Calu3 (cell line): ENCODE measurements around the gene TMEM269. TPM values are rescaled to one million over a fixed set of nuclear protein-coding genes. Genes with fewer than 3 reads are reported as not detected.

Experiments used
- BruUV-seq: library from RNA; stranded (reverse); fragments of 400-500 nt; replicated peaks from 2 replicates; lab custom pipeline; 2021; lab: Mats Ljungman, UMichigan
- CTCF ChIA-PET: fragments of 300-600 bp; sonication (Branson Sonifier 250); formaldehyde crosslinking; loops from one replicate; lab custom pipeline; 2022; ENCODE audit warnings: antibody characterized with exemption; lab: Charles Lee
- DNase-seq: peaks from one replicate; pipeline ENCODE4 v3.0.0; 2022
- H3K27ac Mint-ChIP-seq: one replicate; pipeline ENCODE4 v1.8.0; 2022; ENCODE audit warnings: mixed read lengths; ENCODE audit not compliant: unreplicated experiment
- H3K27me3 Mint-ChIP-seq: one replicate; pipeline ENCODE4 v1.8.0; 2022; ENCODE audit warnings: mixed read lengths; ENCODE audit not compliant: unreplicated experiment
- H3K36me3 Mint-ChIP-seq: one replicate; pipeline ENCODE4 v1.8.0; 2022; ENCODE audit warnings: mild to moderate bottlenecking, moderate library complexity, mixed read lengths; ENCODE audit not compliant: insufficient read depth, unreplicated experiment
- H3K4me1 Mint-ChIP-seq: one replicate; pipeline ENCODE4 v1.8.0; 2022; ENCODE audit warnings: mild to moderate bottlenecking, low read depth, mixed read lengths; ENCODE audit not compliant: unreplicated experiment
- H3K4me3 Mint-ChIP-seq: one replicate; pipeline ENCODE4 v1.8.0; 2022; ENCODE audit warnings: mild to moderate bottlenecking, low read depth, moderate library complexity, mixed read lengths; ENCODE audit not compliant: unreplicated experiment
- H3K9me3 Mint-ChIP-seq: one replicate; pipeline ENCODE4 v1.8.0; 2022; ENCODE audit warnings: low read depth, mixed read lengths; ENCODE audit not compliant: unreplicated experiment
- intact Hi-C: fragments of 100-400 bp; cut with micrococcal nuclease; formaldehyde crosslinking; loops from one replicate; pipeline ENCODE4 v1.10.0; 2022; ENCODE audit not compliant: unreplicated experiment
- total RNA-seq: library from RNA; stranded (reverse); gene quantifications from 2 replicates; pipeline ENCODE4 v1.2.3, GENCODE V29; 2022
- TF ChIP-seq, protein P1 (sequence below): fragments of 200-600 bp; IDR thresholded peaks from one replicate; pipeline ENCODE4 v1.8.0; 2022; ENCODE audit warnings: antibody characterized with exemption; ENCODE audit not compliant: unreplicated experiment

TMEM269 gene
- total RNA-seq, 1 experiment from 2014 or later, result 0.94 TPM

- H3K4me1 Mint-ChIP-seq, result no peaks in the 10 kb centered on the region
- H3K36me3 Mint-ChIP-seq, result peaks cover 7% of the 10 kb centered on the region
- no TSS peak for BruUV-seq
- intact Hi-C loops, result loop anchor here (5.0 kb wide), 1 partner anchor 169 kb away; no protein-coding TSS in a partner anchor
- no peak overlapping the region for H3K27ac Mint-ChIP-seq
- H3K4me3 Mint-ChIP-seq, result no peak overlapping the region
- peaks cover 16% of the 10 kb centered on the region for H3K27me3 Mint-ChIP-seq
- CTCF ChIA-PET, result interaction anchor here (0.8 kb wide), 1 partner anchor 54 kb away, joined by 3 read pairs; no protein-coding TSS in a partner anchor
- DNase-seq, result no peak
- no peaks in the 10 kb centered on the region for H3K9me3 Mint-ChIP-seq
- TF ChIP-seq, protein P1, sequence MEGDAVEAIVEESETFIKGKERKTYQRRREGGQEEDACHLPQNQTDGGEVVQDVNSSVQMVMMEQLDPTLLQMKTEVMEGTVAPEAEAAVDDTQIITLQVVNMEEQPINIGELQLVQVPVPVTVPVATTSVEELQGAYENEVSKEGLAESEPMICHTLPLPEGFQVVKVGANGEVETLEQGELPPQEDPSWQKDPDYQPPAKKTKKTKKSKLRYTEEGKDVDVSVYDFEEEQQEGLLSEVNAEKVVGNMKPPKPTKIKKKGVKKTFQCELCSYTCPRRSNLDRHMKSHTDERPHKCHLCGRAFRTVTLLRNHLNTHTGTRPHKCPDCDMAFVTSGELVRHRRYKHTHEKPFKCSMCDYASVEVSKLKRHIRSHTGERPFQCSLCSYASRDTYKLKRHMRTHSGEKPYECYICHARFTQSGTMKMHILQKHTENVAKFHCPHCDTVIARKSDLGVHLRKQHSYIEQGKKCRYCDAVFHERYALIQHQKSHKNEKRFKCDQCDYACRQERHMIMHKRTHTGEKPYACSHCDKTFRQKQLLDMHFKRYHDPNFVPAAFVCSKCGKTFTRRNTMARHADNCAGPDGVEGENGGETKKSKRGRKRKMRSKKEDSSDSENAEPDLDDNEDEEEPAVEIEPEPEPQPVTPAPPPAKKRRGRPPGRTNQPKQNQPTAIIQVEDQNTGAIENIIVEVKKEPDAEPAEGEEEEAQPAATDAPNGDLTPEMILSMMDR, result no peak
Measured at GRCh38 chr1:42746436-42747105, 38.2 kb upstream of the TMEM269 start.

DNA sequence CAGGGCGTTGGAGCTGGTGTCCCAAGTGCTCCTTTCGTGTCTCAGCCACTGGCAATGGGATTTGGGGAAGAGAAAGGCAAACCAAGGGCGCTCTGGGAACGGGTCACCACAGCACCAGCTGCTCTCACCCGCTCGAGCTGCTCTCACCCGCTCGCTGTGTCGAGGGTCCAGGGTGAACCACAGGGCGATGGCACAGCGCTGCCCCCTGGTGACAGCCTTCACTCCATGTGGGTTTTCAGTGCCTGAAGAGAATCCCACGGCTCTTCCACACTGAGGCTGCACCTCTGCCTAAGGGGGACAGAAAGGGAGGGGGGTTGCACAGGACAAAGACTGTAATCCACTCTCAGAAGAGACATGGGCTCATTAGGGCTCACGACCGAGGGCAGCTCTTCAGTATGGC is 37.7 kb upstream of the TMEM269 start:
- Mint-ChIP-seq H3K27me3 (peaks cover 16% of the 10 kb centered on the region), H3K27ac (no peak overlapping the region), H3K4me3 (no peak overlapping the region), H3K4me1 (no peaks in the 10 kb centered on the region), H3K36me3 (peaks cover 12% of the 10 kb centered on the region), H3K9me3 (no peaks in the 10 kb centered on the region)
- TF ChIP-seq, protein P1, result peak; percentile 50
- CTCF ChIA-PET, result interaction anchor here (0.8 kb wide), 1 partner anchor 55 kb away, joined by 3 read pairs; no protein-coding TSS in a partner anchor
- intact Hi-C loops, result loop anchor here (5.0 kb wide), 1 partner anchor 170 kb away; no protein-coding TSS in a partner anchor
- BruUV-seq, result no TSS peak
- DNase-seq, result peak; percentile 56

DNA sequence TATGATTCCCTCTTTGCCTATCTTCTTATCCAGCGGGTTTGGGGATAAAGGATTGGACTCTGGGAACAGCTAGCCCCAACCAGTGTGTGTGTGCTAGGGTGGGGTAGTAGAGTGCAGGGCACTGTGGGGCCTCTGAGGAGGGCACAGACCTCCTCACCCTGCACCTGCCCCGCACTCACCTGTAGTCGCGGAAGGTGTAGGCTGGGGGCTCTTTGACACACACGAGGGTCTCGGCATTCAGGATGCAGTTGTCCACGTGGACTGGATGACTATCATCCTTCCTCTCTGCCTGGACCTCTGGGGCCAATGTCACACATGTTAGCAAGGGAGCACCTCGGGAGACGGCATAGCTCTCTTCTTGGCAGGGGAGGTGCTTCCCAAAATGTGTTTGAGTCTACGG is 36.8 kb upstream of the TMEM269 start:
- CTCF ChIA-PET, result interaction anchor here (0.6 to 0.7 kb wide), 2 partner anchors 10 to 17 kb away, joined by 3 read pairs; no protein-coding TSS in a partner anchor
- intact Hi-C loops, result loop anchor here (5.0 kb wide), 1 partner anchor 171 kb away; no protein-coding TSS in a partner anchor
- TF ChIP-seq, protein P1, result no peak
- no peak for DNase-seq
- no TSS peak for BruUV-seq
- H3K4me3 Mint-ChIP-seq, result no peak overlapping the region
- H3K36me3 Mint-ChIP-seq, result peaks cover 15% of the 10 kb centered on the region
- peaks cover 13% of the 10 kb centered on the region for H3K27me3 Mint-ChIP-seq
- H3K27ac Mint-ChIP-seq, result no peak overlapping the region
- H3K9me3 Mint-ChIP-seq, result no peaks in the 10 kb centered on the region
- H3K4me1 Mint-ChIP-seq, result no peaks in the 10 kb centered on the region

DNA sequence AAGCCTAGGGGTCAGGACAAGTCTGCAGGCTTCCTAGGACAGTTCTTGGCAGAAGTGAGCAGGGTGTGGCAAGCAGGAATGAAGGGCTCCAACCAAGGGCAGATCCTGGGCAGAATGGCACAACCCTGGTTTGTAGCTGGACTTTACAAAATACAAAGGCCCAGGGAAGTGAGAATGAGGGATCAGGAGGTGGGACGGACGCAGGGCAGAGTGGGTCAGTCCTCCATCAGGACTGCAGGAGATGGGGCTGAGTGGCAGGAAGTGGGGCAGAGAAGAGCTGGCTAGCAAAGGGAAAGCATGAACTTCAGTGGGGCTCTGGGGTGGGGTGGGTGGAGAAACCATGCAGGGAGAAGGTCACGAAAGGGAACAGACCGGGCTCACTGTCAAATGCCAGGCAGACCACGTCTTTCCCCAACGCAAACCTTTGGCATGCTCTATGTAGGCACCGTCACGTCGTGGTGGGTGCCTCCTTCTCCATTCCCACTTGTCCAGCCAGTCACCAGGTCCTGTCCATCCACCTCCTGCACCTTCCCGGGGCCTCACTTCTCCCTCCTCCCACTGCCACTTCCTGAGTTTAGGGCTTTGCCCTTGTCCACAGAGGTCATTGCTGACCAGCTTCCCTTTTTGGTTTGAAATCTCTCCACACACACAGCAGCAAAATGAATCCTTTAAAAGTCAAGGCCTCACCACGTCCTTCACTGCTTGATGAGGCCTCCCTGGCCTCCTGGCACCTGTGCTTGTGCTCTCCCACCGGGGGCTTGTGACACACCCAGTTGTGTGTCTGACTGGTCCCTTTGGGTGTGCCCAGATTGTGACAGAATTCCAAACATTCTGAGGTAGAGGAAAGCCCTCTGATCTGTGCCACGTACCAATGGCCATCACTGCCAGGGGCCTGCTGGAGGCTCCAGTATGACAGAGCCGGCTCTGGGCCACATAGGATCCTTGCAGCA is 36.1 kb upstream of the TMEM269 start:
- Mint-ChIP-seq H3K4me1 (no peaks in the 10 kb centered on the region), H3K9me3 (no peaks in the 10 kb centered on the region), H3K4me3 (no peak overlapping the region), H3K27ac (no peak overlapping the region), H3K36me3 (peaks cover 15% of the 10 kb centered on the region), H3K27me3 (peaks cover 5% of the 10 kb centered on the region)
- CTCF ChIA-PET, result interaction anchor here (0.6 to 1.2 kb wide), 3 partner anchors 11 to 56 kb away, joined by 3 read pairs; no protein-coding TSS in a partner anchor
- intact Hi-C loops, result loop anchor here (5.0 kb wide), 1 partner anchor 171 kb away; no protein-coding TSS in a partner anchor
- no TSS peak for BruUV-seq
- DNase-seq, result no peak
- TF ChIP-seq, protein P1, result no peak
